22Rv1 (cell line): Measurements from ENCODE around the gene CCL4L2.
"Not testable (repeated sequence)": the region's sequence is repeated elsewhere in the genome, so short reads cannot be mapped to it uniquely, and the experiment has no call there.

Source experiments
- CTCF ChIP-seq: fragments of 450-650 bp; IDR thresholded peaks from 2 replicates; pipeline ENCODE4 v1.5.1; 2017; ENCODE audit warnings: mild to moderate bottlenecking
- ZFX ChIP-seq: fragments of 450-650 bp; IDR thresholded peaks from 2 replicates; pipeline ENCODE4 v1.6.1; 2017; ENCODE audit warnings: antibody characterized with exemption, borderline replicate concordance

DNA sequence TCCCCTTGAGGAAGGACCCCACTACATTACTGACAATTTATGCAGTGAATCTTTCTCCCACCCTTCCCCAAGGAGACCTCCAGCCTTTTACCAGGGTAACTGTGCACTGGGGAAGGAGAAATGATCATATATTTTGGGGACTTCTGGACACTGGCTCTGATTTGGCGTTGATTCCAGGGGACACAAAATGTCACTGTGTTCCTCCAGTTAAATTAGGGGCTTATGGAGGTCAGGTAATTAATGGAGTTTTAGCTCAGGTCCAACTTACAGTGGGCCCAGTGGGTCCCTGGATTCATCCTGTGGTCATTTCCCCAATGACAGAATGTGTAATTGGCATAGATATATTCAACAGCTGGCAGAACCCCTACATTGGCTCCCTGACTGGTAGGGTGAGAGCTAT, 8.7 kb downstream of the CCL4L2 start:
- not testable (repeated sequence) for TF ChIP-seq CTCF, ZFX
